Stimulated activated CD8-positive, alpha-beta memory T cell treated with anti-CD3 and anti-CD28 coated beads, Interleukin-12 subunit alpha, Interleukin-12 subunit beta, amount 100 ng/mL, for 4 hours (primary cell): Measurements from ENCODE around the gene PCP4L1.
"Not testable (repeated sequence)": the region's sequence is repeated elsewhere in the genome, so short reads cannot be mapped to it uniquely, and the experiment has no call there.

Experiments used
- DNase-seq: peaks from one replicate; pipeline ENCODE4 v3.0.0-alpha.2; 2020; ENCODE audit warnings: low read depth

The PCP4L1 gene

GRCh38 chr1:161315841-161316674 lies 57.5 kb downstream of the PCP4L1 start:
- DNase-seq: not testable (repeated sequence)

GRCh38 chr1:161324020-161324419 lies 65.5 kb downstream of the PCP4L1 start:
- no peak for DNase-seq

- DNase-seq: no peak
Observed at GRCh38 chr1:161330346-161330745, 71.8 kb downstream of the PCP4L1 start.

DNA sequence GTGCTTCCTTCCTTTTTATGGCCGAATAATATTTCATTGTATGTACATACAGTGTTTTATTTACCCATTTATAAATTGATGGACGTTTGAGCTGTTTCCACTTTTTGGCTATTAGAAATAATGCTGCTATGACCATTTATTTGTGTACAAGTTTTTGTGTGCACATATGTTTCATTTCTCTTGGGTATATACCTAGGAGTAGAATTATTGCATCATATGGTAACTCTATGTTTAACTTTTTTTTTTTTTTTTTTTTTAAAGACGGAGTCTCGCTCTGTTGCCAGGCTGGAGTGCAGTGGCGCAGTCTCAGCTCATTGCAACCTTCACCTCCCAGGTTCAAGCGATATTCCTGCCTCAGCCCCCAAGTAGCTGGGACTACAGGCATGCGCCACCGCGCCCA lies 74.6 kb downstream of the PCP4L1 start:
- DNase-seq: no peak
